NT2/D1 (cell line): ENCODE measurements around the gene GK.

Source experiments
- YY1 ChIP-seq: IDR thresholded peaks from 2 replicates; pipeline ENCODE4 v1.6.1; 2011; ENCODE audit not compliant: insufficient read length, insufficient read depth
- ZNF274 ChIP-seq: IDR thresholded peaks from 2 replicates; pipeline ENCODE4 v1.6.1; 2011; ENCODE audit warnings: mild to moderate bottlenecking, low read depth, low read length

DNA sequence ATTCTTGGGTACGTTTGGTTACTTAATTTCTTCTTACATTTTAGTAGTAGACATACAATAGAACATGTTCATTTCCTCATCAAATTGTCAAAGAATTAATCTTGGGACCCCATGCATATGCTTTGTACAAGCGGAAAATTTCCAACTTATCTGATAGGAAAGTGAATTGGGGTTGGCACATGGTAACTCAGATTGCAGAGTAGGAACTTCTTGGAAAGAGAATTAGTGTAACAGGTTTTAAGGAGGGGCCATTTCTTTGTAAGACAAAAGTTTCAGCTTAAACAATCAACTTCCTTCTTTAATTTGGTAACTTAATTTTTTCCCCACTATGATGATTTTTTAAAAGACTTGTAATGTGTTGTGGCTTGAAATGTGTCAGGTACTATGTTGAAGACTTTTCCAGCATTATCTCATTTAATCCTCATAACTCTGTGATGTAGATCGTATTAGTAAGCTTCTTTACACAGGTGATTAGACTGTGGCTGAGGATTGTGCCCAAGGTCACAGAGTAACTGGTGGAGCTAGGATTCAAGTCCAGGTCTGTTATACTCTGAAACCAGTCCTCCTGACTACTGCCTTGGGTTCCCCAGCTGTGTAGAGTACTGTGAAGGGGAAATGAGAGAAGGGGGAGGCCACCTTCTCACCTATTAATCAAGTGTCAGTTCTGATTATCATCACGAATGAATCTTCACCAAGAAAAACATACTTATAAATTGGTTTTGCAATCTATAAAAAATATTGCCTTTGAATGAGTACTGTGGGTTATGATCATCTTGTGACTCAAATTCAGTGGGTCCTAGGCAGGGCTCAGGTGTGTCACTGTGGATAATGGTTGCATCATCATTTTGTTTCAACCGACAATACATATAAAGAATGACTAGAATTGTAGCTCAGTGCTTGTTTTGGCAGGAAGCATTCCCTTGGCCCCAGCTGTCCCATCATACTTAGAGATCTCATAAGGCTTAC lies 4.3 kb downstream of the GK start:
- TF ChIP-seq ZNF274 (no peak), YY1 (no peak)
